GM19351 (cell line): Measurements from ENCODE around the gene YAP1.

ENCODE experiments used
- ATAC-seq: cut with Tn5 transposase; IDR thresholded peaks from one replicate; pipeline ENCODE4 v1.9.1; 2021; ENCODE audit warnings: mild to moderate bottlenecking, moderate library complexity; ENCODE audit not compliant: unreplicated experiment

The YAP1 gene

DNA sequence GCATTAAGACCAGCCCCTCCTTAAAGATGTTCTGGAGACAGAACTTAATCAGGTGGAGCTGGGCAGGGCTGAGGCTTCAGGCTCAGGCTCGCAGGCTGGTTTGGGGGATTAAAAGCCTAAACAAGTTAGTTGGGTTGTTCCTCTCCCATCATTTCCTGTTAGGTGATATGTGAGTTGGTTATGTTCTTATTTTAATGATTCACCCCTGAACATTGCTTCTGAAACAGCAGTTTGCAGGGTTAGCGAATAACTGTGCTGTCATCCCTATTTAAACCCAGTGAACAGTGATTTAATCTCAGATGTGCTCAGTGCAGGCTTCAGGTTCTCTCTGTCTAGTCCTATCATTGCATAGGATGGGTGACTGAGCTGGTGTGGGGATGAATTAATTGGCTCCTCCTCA lies 159.7 kb downstream of the YAP1 start:
- no peak for ATAC-seq

DNA sequence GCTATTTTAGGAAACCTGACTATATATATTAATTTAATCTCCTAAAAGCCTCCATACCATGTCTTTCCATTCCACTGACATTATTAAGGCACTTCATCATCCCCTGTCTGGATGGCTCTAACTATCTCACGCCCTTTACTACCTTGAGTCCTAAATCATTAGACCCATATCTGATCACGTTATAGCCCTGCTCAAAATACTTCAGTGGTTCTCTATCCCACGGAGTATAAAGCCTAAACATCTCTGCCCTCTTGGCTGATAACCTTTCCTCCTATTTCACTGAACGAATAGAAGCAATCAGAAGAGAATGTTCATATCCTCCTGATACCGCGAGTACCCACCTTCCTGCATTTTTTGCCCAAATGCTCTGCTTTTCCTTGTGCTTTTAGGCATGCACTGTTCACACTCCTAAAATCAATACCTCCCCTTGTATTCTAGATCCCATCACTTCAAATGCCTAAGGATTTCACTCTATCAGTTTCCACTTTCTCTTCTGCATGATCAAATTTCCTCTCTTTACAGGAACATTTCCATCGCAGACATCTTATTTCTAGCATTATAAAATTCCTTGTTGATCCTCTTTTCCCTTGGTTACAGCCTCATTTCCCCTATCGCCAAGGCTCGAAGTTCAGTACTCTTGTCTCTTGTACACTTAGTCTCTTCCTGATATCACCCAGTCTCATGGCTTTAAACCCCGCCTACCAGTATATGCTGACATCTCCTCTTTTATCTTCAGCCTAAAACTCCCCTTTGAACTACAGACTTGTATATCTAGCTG lies 162.0 kb downstream of the YAP1 start:
- no peak for ATAC-seq

DNA sequence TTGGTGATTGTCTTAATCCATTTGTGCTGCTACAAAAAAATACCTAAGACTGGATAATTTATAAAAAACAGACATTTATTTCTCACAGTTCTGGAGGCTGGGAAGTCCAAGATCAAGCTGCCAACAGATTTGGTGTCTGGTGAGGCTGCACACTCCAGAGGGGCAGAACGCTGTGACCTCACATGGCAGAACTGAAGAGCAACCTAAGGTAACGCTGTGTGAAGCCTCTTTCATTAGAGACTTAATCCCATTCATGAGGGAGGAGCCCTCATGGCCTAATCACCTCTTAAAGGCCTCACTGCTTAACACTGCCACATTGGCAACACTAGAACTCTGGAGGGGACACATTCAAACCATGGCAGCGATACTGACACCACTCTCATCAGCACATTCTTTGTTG lies 164.4 kb downstream of the YAP1 start:
- no peak for ATAC-seq

GRCh38 chr11:102276362-102276761 lies 166.1 kb downstream of the YAP1 start:
- no peak for ATAC-seq

DNA sequence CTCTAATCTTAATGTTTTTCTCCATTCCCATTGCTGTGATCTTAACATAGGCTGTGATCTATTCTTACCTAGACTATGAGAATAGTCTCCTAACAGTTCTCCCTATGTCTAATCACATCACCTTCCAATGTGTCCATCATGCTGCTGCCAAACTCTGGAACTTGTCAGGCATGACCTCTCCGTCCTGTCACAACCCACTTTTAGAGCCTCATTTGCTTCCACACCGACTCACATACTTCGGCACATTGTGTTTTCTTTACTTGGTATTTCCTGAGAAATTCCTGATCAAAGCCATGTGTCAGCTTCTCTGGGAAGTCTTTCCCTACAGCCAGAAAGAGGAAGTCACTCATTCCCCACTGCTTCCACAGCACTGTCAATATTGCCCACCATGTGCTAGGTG lies 166.5 kb downstream of the YAP1 start:
- ATAC-seq: no peak

- ATAC-seq: peak; percentile 90
Measured at GRCh38 chr11:102279641-102280170, 169.5 kb downstream of the YAP1 start.

- ATAC-seq: no peak
Measured at GRCh38 chr11:102280245-102280833, 170.1 kb downstream of the YAP1 start.
